NCI-H226 (cell line): Measurements from ENCODE around the gene LRRC49.
"Not testable (repeated sequence)": the region's sequence is repeated elsewhere in the genome, so short reads cannot be mapped to it uniquely, and the experiment has no call there.

Experiments
- DNase-seq: peaks from one replicate; pipeline ENCODE4 v3.0.0-alpha.2; 2015

Gene LRRC49

GRCh38 chr15:70869346-70869745 lies 23.3 kb upstream of the LRRC49 start:
- DNase-seq = no peak

DNA sequence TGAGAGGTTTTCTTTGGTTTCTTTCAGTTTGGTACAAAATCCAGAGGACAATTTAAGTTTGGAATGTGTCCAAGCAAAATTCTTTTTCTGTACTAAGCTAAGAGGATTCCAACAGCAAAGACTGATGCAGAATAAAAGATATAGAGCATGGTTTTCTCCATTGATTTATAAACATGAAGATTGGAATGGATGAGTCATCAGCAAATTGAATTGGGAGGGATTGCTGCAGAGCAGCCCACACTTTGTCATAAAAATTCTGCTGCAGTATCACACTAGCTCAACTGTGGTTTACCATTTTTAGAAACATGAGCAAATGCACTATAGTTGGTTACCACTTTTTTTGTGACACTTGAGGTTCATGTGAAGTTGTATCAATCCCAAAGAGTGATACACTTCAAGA lies 22.6 kb upstream of the LRRC49 start:
- peak; percentile 30 for DNase-seq

- DNase-seq = not testable (repeated sequence)
Observed at GRCh38 chr15:70871490-70871889, 21.1 kb upstream of the LRRC49 start.

DNA sequence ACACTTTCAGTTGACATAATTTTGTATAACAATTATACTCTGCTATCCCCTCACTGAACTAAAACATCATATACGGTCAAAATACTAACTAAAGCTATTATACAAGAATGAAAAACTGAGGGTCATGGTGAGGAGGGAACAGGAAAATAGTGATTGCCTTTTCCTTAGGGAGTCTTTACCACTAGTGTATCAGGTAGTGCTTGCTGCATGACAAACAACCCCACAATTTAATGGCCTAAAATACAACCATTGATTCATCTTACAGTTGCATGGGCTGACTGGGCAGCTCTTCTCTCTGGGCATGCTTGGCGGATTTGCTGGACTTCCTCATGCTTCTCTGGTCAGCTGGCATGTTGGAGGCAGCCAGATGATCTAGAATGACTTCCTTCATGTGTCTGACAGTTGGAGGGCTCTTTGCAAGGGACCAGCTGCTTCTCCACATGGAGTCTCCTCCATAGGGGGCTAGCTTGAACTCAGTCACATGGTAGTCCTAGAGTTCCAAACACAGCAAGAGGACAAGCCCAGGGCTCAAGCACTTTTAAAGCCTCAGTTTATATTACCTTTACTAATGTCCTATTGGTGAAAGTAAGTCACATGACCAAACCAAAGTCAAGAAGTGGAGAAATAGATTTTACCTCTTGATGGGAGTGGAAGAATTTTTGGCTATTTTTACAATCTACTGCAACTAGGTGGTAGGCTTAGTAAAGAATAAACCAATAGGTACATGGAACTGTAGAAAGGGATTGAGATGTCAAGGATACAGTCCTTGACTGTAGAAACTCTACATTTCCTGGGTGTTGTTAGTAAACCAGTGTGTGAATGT lies 19.2 kb upstream of the LRRC49 start:
- DNase-seq = no peak

DNA sequence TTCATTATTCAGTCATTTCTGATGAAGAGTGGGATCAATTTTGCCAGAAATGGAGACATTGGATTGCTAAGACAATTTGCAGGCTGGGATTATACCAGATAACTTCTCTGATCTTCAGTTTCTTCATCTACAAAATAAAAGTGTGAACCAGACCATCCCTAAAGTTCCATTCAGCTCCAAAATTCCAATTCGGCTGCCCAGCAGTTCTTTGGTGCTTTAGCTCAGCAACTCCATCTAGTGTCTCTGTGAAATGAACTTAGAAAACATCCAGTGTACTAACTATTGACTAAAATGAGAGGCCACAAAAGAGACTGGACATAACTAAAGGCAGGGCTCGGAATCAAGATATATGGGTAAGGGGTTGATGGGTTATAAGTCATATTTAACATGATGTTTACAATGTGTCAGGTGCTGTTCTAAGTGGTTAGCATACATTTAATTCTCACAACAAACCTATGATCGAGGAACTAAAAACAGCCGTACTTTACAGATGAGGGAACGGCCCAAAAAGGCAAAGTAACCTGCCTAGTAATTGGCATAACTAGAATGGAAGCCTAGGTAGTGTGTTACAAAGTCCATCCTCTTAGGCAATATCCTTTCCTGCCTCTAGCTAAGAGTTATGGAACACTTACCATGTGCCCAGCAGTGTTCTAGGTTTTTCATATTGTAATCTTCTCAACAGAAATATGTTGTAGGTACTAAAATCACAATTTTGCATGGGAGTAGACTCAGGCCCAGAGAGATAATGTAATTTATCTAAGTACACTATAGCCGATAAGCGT lies 17.4 kb upstream of the LRRC49 start:
- peak; percentile 37 for DNase-seq

DNA sequence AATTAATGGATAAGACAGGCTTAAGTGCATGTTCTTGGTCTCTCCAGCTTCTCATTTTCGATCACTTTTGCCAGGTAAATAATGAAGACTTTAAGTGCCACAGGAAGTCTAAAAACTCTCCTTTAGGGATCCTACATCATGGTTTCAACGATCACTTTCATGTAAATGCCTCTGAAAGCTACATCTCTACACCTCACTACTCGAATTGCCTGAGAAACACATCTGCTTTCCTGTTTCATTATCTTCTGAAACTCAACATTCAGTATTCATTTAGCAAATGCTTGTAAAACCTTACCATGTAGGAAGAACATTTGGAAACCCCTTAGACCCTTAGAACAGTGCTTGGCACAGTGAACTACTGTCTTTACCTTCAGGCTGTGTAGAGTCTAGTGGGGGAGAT lies 16.6 kb upstream of the LRRC49 start:
- DNase-seq = no peak

DNA sequence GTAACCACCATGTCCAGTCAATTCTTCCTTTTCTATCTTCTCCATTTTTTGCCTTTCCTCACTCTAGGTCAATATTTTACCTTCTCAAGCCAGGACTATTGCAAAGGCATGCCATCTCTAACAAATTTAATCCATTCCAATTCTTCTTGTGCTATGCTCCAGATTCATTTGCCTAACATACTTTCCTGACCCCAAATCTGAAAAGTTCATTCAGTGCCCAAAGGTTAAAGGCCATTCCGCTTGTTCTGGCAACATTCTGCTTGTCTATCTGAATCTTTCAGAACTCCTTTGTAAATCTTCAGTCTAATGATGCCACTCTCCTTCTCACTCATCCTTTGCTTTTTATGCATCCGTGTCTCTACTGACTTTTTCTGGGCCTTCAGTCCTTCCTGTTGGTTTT lies 15.9 kb upstream of the LRRC49 start:
- no peak for DNase-seq

DNA sequence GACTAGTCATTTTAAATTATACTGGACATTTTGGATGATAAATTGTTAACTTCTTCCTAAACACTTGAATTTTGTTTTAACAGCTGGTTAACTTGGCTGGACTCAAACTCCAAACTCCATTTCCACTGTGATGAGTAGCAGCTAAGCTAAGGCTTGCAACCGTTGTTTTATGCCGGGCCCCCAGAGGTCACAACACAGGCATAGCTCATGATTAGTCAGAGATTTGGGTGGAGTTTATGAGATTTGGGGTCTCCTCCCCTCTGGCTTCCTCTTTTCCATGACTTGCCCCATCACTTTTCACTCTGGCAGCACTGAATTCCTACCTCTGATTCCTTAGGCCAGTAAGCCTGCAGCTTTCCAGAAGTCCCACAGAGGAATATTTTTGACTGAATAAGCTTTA lies 13.2 kb upstream of the LRRC49 start:
- peak; percentile 76 for DNase-seq

DNA sequence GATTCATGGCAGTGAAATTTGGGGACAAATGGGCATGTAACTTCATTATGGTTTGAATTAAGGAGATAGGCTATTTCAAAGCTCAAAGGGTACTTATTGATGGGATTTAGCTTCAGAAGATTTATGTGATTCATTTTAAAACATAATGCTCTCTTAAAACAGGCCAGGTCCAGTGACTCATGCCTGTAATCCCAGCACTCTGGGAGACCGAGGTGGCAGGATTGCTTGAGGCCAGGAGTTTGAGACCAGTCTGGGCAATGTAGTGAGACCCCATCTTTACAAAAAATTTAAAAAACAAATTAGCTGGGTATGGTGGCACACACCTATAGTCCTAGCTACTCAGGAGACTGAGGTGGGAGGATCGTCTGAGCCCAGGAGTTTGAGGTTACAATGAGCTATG lies 11.8 kb upstream of the LRRC49 start:
- no peak for DNase-seq

DNA sequence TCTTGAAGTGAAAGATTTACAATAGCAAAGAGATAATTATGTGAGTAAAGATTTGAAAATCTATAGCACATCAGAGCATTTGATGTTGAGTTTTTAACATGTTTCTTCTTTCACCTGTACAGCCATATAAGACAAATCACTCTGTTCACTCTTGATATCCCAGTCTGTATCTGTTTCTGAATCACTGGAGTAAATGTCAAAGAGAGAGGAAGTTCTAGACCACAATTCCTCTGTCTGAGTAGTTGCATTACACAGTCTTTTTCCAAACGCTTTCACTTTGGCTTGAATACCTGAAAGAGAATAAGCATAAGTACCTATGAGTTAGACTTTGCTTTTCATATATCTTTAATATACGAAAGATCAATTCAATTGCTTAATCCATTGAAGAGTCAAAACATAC lies 10.3 kb upstream of the LRRC49 start:
- DNase-seq = no peak

GRCh38 chr15:70892912-70893560 lies 410 bp downstream of the LRRC49 start:
- DNase-seq = peak; percentile 64

- DNase-seq = peak; percentile 75
Observed at GRCh38 chr15:70902107-70902506, 9.5 kb downstream of the LRRC49 start.

DNA sequence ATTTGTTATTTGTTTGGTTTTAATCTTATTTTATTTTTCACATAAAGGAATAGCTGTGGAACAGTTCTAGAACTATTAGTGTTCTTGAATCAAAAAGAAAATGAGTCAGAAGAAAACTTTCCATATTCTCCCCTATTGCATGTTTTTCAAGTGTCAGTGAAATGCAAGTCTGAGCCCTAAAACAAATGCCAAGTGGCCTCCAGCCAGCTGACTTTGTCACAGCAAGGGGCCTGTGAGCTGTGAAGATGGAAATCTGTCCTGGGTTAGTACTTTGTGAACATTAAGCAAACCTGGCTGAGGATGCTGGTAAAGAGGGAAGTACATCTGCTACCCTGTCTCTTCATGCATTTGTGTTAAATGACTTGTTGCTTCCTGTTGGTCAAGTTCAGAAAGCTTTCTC lies 14.2 kb downstream of the LRRC49 start:
- no peak for DNase-seq

GRCh38 chr15:70907784-70908471 lies 15.3 kb downstream of the LRRC49 start:
- DNase-seq = no peak

- DNase-seq = peak; percentile 79
Observed at GRCh38 chr15:70910958-70911357, 18.3 kb downstream of the LRRC49 start.

DNA sequence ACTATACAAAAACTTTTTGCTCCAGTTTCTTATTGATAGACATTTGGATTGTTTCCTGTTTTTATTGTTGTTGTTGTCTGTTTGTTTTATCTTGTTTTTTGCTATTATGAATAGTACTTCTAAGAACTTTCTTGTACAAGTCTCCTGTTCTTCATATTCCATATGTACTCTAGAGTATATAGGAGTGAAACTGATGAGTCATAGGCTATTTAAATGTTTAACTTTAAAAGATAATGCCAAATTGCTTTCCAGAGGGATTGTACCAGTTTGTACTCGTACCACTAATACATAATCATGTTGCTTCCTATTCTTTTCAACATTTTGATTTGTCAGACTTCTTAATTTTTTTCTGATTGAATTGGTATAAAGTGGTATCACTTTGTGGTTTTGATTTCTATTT lies 19.6 kb downstream of the LRRC49 start:
- DNase-seq = no peak

DNA sequence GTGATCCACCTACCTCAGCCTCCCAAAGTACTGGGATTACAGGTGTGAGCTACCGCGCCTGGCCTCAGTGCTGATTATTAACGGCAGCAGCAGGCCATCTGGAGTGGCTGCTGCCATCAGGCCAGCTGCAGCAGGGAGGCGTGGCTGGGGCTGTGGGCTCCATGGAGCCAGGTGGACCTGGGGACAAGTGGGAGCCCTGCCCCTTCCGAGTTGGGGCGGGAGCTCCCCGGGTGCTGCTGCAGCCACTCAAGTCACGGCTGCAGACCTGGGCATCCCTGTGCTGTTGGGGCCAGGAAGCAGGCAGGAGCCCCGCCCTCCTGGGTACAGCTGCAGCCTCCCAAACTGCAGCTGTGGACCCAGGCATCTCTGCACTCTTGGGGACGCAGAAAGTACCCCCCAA lies 23.9 kb downstream of the LRRC49 start:
- DNase-seq = no peak

DNA sequence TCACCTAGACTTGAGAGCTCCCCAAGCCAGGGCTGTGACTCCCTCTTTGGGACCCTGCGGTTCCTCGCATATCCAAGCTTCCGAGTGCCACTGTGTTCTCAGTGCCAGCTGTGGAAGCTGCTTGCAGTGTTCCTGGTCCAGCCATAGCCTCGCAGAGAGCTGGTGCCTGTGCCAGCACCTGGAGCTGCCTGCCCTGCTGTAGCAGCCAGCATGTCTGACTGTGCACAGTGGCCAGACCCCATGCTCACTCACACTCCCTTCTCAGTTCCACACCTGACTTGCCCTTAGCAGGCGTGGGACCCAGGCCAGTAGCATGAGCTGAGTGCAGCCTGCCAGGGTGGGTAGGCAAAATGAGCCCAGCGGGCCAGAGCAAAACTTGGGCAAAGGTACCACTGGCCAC lies 25.3 kb downstream of the LRRC49 start:
- no peak for DNase-seq

DNA sequence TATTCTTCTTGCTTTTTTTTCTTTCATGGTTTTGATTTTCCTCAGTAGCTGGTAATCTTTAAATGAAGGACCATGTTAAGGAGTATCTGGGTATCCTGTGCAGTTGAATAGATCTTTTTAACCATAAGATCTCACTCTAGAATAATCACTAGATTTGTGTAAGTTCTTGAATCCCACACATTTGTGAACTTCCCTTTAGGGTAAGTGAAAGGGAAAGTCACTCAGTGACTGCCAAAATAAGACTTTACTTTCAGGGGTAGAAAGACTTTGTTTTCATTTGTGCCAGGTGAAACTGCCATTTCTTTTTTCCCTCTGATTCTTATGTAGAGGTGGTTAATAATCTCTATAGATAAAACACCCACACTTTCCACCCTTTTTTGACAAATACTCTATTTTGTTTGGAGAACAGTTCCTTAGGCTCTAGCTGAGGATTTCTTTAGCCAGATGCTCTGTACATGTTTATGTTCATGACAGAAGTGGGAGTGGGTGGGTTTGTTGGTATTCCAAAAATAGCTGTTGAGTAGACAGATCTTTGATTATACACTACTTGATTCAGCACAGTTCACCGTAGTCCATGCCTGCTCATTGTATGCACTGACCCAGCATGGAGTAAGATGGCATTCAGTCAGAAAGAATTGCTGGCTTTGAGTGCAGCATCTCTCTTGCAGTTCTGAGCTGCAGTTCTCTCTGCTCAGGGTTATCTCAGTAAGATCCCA lies 28.5 kb downstream of the LRRC49 start:
- DNase-seq = no peak

DNA sequence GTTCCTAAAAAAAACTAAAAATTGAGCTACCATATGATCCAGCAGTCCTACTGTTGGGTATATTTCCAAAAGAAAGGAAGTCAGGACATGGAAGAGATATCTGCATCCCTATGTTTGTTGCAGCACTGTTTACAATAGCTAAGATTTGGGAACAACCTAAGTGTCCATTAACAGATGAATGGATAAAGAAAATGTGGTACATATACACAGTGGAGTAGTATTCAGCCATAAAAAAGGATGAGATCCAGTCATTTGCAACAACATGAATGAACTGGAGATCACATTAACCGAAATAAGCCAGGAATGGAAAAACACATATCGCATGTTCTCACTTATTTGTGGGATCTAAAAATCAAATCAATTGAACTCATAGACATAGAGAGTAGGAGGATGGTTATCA lies 29.5 kb downstream of the LRRC49 start:
- DNase-seq = no peak

GRCh38 chr15:70923311-70924080 lies 30.9 kb downstream of the LRRC49 start:
- peak; percentile 45 for DNase-seq

DNA sequence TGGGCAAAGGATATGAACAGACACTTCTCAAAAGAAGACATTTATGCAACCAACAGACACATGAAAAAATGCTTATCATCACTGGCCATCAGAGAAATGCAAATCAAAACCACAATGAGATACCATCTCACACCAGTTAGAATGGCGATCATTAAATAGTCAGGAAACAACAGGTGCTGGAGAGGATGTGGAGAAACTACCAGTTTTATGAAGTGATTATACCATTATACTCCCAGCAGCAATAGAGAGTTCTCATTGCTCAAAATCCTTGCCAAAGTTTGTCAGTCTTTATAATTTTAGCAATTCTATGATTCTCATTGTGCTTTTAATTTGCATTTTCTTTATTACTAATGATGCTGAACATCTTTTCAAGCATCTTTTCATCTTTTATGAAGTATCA lies 34.3 kb downstream of the LRRC49 start:
- DNase-seq = not testable (repeated sequence)
